HG02840 (cell line): Measurements from ENCODE around the gene PRB3.

Experiments
- ATAC-seq: cut with Tn5 transposase; IDR thresholded peaks from one replicate; pipeline ENCODE4 v1.9.1; 2021; ENCODE audit warnings: mild to moderate bottlenecking, moderate library complexity, moderate number of reproducible peaks; ENCODE audit not compliant: unreplicated experiment, low FRiP score

PRB3 gene

DNA sequence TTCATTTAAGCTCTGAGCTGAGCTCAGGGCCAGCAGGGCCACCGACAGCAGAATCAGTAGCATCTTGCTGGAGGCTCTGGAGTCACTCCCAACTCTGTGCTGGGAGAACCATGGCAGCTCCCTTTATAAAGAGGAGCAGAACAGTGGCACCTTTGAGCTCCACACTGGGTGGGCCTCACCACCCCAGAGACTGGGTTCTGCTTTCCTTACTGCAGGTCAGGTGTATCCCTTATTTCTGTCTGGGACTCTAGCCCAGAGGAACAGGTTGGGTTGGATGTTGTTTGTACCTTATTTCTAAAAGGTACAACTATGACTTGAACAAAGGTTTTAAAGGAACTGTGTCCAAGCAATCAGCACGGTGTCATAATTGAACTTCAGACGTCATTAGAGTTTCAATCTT lies at the start of gene PRB3:
PRB3 (minus strand) TSS at position 101 of the 400 bp plus-strand sequence; CDS start at position 63, 38 bp downstream.
- ATAC-seq = no peak

DNA sequence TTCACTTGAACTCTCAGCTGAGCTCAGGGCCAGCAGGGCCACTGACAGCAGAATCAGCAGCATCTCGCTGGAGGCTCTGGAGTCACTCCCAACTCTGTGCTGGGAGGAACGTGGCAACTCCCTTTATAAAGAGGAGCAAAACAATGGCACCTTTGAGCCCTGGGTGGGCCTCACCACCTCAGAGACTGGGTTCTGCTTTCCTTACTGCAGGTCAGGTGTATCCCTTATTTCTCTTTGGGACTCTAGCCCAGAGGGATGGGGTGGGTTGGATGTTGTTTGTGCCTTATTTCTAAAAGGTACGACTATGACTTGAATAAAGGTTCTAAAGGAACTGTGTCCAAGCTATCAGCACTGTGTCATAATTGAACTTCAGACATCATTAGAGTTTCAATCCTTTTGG lies 40.8 kb upstream of the PRB3 start, which contains the start of gene PRB4:
PRB4 (minus strand) TSS at position 101 of the 400 bp plus-strand sequence; CDS start at position 63, 38 bp downstream.
- ATAC-seq = no peak

GRCh38 chr12:11307143-11307542 lies 37.6 kb upstream of the PRB3 start:
- no peak for ATAC-seq

DNA sequence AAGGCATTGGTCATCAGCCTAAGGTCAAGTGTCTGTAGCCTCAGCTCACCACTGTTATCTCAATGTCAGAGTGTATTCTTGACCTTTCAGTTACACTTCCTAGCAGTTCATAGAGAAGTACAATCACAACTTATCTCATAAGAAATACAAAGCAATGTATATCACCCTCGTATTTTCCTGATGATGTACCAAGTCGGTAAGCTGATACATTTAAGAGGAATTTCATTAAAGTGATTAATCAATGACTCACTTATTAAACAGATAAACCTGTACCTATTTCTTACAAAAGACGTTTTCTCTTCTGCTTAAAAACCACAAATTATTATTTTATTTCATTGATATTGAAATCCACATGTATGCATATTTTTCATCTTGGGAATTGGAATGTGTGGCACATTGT lies 3.9 kb upstream of the PRB3 start:
- ATAC-seq = no peak

- no peak for ATAC-seq
Measured at GRCh38 chr12:11264501-11264900, 5.0 kb downstream of the PRB3 start.

- ATAC-seq = no peak
Measured at GRCh38 chr12:11246489-11246888, 23.0 kb downstream of the PRB3 start.

DNA sequence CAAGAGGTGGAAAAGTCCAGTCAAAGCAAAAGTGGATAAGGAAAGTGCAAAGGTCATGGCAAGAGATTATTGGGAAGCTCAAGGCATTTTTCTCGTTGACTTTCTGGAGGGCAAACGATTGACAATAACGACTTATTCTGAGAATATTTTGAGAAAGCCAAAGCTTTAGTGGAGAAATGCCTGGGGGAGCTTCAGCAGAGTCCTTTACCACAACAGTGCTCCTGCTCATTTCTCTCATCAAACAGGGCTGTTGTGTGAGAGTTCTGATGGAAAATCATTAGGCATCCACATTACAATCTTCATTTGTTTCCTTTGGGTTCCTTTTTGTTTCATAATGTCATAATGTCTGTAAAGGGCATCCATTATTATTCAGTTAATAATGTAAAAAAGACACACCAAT lies 26.9 kb downstream of the PRB3 start:
- no peak for ATAC-seq

- ATAC-seq = no peak
Measured at GRCh38 chr12:11240348-11240930, 29.1 kb downstream of the PRB3 start.

GRCh38 chr12:11238275-11238674 lies 31.2 kb downstream of the PRB3 start:
- no peak for ATAC-seq

DNA sequence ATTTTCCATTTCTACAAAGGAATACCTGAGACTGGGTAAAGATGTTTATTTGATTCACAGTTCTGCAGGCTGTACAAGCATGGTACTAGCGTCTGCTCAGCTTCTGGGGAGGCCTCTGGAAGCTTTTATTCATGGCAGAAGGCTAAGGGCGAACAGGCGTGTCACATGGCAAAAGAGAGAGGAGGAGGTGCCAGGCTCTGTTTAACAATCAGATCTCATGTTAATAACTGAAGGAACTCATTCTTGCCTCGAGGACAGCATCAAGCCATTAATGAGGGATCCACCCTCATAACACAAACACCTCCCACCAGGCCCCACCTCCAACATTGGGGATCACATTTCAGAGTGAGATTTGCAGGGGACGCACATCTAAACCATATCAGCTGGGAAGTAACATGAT lies 36.0 kb downstream of the PRB3 start:
- ATAC-seq = no peak

DNA sequence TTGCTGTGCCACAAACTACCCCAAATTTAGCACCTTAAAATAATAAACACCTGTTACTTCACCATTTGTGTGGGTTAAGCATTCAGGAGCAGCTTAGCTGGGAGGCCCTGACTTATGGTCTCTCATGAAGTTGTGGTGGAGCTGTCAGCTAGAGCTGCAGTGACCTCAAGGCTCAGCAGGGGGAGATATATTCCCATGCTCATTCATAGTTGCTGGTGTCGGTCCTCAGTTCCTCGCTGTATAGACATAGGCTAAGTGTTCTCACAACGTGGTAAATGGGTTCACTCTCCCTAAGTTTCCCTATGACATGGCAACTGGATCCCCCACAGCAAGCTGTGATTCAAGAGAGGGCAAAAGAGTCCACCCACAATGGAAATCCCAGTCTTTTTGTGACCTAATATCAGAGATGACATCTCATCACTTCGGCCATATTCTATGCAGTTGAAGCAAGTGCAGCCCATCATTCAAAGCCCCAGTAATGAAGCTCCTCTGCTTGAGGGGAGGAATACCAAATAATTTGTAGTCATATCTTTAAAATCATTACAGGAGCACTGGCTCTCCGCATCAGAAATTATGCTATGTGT lies 41.1 kb downstream of the PRB3 start:
- ATAC-seq = no peak

DNA sequence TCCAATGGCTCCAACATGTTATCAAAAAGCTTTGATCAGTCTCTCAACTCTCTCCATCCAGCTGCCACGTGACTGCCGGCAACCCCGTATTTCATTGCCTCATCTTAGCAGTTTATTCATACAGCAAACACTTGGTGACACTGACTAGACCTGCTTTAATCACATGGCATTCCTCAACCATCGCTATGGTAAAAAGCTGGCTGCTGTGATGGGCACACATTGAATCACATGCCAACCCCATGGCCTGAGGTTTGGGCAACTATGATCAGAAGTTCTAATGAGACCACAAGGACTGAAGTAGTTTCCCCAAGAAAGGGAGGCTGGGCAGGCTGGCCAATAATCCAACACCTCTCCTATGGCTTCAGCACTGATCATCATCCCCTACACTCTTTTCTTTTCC lies 42.1 kb downstream of the PRB3 start:
- no peak for ATAC-seq
